ENCODE measurements around the gene RPL23.
A peak's percentile ranks its signal among the peaks of the same experiment; 100 is the strongest.
"Not testable (repeated sequence)": the region's sequence is repeated elsewhere in the genome, so short reads cannot be mapped to it uniquely, and the experiment has no call there.

Gene RPL23

DNA sequence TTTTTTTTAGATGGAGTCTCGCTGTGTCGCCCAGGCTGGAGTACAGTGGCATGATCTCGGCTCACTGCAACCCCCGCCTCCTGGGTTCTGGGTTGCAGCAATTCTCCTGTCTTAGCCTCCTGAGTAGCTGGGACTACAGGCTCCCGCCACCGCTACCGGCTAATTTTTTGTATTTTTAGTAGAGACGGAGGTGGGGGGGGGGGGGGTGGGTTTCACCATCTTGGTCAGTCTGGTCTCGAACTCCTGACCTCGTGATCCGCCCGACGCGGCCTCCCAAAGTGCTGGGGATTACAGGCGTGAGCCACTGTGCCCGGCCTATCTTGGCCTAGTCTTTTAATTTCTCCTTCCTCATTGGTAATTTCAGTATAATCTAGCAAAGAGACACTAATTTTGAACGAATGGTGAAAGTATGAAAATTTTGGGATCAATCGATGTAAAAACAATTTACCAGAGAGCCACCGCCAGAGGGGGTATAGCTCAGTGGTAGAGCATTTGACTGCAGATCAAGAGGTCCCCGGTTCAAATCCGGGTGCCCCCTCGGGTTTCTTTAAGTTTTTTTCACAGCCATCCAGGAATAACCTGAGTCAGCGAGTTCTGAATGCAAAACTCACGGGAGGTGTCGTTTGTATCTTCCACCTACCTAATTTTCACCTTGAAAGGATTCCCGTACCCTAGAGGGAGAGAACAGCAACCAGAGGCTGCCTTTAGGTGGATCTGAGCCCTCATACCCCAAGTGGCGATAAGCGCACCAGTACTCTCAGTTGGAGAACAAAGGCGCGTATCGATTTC is 13.9 kb upstream of the RPL23 start:
- no peak for DNase-seq

DNA sequence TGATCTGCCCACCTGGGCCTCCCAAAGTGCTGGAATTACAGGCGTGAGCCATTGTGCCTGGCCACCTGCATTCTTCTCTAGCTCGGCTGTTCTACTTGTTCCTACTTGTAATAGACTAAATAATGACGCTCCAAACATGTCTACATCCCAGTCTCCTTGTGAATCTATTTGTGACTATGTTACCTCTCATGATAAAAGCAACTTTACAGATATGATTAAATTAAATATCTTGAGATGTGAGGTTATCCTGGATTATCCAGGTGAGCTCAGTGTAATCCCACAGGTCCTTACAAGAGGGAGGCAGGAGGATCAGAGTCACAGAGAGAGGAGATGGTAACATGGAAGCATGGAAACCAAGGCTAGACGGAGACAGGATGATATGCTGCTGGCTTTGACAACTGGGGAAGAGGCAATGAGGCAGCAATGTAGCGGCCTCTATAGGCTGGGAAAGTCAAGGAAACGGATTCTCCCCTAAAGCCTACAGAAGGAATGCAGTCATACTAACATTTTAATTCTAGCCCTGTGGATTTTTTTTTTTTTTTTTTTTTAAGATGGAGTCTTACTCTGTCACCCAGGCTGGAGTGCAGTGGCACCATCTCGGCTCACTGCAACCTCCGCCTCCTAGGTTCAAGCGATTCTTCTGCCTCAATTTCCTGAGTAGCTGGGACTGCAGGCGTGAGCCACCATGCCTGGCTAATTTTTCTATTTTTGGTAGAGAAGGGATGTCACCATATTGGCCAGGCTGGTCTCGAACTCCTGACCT is 11.3 kb upstream of the RPL23 start:
- DNase-seq: no peak

DNA sequence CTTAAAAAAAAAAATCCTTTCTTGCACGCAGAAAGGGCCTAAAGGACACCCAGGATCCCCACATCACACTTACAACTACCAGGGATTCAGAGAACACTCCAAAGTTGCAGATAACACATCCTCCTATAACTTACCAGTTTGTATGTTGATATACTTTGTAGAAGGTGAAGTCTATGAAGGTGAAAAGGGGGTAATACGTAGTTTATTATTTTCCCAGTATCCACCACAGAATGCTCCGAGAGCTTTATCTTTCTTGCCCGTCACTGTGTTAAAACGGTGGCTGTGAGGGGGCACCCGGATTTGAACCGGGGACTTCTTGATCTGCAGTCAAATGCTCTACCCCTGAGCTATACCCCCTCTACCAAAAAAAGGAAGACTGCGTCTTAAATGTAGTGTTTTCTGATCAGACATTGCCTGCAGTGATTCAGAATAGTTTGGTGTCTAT is 7.9 kb upstream of the RPL23 start:
- no peak for DNase-seq

GRCh38 chr17:38857271-38857670 is 3.8 kb upstream of the RPL23 start:
- no peak for DNase-seq

- DNase-seq: not testable (repeated sequence)
Observed at GRCh38 chr17:38855101-38855714, 1.7 kb upstream of the RPL23 start.

- no peak for DNase-seq
Observed at GRCh38 chr17:38852771-38853291, 690 bp downstream of the RPL23 start.

DNA sequence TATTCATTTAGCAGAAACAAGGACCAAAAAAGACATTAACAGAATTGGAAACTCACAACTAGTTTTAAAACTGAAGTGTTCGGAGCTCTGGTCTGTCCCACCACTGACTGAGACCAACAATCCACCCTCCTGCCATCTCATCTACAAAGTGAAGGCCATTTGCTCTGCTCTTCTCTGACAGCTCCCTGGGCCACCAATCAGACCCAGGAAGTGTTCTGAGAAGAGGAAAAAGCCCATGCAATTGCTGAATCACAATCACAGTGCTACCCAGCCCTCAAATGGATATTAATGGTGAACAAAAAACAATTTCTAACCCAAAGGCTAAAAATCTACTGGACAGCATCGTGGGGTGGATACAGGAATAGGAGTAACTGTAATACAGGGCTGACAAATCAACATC is 2.1 kb downstream of the RPL23 start:
- no peak for DNase-seq

GRCh38 chr17:38850374-38850773 is 3.1 kb downstream of the RPL23 start:
- DNase-seq: no peak

DNA sequence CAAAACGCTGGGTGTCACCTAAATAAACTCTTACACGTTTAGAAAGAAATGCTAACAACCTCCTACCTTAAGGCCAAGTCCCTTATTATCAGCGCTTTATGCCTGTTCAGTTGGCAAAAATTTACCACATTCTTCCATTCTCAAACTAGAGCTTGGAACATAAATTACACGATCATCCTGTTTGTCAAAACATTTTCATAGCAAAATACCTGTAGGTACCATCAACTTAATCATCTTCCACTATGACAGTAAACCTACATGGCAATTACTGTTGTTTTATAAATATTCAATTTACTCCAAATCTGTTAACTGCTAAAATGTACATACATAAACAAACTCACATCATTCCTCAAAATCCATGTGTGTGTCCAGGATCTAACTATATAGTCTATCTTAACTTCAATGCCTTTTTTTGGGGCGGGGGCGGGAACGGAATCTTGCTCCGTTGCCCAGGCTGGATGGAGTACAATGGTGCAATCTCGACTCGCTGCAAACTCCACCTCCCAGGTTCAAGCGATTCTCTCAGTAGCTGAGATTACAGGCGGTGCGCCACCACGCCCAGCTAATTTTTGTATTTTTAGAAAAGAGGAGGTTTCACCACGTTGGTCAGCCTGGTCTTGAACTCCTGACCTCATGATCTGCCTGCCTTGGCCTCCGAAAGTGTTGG is 4.4 kb downstream of the RPL23 start:
- no peak for DNase-seq

- no peak for DNase-seq
Observed at GRCh38 chr17:38848557-38848891, 5.0 kb downstream of the RPL23 start.

DNA sequence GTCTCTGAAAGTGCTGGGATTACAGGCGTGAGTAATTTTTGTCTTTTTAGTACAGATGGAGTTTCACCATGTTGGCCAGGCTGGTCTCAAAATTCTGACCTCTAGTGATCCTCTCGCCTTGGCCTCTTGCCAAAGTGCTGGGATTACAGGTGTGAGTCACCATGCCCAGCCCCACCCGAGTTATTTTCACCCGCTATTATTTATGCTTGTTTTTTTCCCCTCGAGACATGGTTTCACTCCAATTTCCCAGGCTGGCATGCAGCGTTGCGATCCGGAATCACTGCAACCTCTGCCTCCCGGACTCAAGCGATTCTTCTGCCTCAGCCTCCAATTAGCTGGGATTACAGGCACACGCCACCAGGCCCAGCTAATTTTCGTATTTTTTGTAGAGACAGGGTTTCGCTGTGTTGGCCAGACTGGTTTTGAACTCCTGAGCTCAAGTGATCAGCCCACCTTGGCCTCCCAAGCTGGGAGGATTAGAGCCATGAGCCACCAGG is 9.2 kb downstream of the RPL23 start:
- no peak for DNase-seq

DNA sequence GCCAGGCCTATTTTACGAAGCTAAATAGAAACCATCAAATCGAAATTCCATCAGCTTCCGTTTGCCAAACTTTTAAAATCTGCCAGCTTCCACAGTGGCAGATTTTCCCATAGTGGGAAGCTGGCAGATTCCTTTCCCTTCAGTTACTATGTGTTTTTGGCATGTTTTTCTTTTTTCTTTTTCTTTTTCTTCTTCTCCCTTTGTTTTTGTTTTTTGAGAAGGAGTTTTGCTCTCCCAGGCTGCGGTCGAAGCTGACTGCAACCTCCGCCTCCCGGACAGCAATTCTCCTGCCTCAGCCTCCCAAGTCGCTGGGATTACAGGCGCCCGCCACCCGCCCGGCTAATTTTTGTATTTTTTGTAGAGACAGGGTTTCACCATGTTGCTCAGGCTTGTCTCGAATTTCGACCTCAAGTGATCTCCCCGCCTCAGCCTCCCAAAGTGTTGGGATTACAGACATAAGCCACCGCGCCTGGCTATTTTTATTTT is 27.7 kb downstream of the RPL23 start:
- DNase-seq: no peak

GRCh38 chr17:38824899-38825761 is 28.4 kb downstream of the RPL23 start, which contains the start of gene CWC25:
CWC25 (minus strand) TSS chr17:38825321; CDS start chr17:38825183, 138 bp downstream.
- DNase-seq: peak; percentile 92

DNA sequence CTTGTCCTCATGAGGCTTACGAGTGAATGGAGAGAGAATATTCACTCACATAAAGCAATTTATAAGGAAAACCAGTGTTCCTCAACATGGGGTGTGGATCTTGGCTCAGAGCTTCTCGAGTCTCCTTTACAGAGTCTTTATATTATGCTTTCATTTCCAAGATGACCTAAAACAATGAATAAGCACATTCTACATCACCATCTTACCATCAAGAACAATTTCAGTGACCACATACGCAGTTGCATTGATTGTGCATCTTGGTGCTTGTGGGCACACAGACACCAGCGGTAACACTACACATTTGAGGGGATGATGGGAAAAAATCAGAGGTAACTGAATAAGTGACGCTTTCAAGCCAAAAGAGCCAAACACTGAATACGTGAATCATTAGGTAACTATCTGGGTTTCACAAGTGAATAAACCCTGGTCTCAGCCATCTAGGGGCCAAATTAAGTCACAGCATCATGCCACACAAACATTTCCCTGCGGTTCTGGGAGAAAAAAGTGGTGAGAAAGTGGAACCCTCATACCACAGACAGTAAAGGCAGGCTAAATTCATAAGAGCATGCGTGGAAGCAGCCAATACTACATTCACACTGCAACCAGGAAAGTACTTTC is 37.8 kb downstream of the RPL23 start:
- DNase-seq: no peak

DNA sequence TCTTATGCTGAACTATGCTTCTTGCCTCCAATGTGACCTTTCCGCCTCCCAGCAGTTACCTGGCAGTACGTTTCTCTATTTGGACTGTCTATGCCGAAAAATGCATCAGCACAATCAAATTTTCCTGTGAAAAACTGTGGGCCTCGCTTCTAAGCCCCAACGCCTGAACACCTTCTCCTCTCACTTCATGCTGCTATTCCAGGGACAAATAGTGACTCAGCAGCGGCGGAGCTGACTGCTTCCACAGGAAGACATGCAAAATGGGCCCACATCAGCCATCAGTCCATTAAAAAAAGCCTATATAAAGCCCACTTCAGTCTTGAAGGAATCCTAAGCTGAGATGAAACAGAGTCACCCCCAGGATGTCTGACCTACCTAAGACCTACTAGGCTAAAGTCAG is 43.7 kb downstream of the RPL23 start:
- DNase-seq: no peak

DNA sequence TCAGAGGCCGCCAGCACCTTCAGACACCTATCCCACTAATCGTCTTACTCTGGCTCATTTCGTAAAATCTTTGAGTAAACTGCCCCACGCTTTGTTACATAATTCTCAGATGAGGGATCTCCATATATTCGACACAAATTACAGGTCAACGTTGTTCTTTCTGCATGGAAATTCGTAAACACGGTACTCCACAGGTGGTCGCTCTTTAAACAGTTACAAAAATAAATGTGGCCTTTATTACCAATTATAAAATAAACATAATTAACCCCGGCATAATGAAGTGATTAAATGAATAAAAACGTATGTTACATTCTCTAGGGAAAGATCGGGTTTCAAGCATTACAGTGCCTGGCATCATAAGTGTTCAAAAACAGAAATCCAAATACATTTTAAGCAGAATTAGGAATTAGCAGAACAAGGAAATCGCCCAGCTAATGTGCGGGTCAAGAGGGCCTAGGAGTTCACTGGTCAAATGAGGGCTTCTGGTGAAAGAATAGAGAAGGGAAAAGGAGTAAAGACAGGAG is 53.2 kb downstream of the RPL23 start:
- no peak for DNase-seq

DNA sequence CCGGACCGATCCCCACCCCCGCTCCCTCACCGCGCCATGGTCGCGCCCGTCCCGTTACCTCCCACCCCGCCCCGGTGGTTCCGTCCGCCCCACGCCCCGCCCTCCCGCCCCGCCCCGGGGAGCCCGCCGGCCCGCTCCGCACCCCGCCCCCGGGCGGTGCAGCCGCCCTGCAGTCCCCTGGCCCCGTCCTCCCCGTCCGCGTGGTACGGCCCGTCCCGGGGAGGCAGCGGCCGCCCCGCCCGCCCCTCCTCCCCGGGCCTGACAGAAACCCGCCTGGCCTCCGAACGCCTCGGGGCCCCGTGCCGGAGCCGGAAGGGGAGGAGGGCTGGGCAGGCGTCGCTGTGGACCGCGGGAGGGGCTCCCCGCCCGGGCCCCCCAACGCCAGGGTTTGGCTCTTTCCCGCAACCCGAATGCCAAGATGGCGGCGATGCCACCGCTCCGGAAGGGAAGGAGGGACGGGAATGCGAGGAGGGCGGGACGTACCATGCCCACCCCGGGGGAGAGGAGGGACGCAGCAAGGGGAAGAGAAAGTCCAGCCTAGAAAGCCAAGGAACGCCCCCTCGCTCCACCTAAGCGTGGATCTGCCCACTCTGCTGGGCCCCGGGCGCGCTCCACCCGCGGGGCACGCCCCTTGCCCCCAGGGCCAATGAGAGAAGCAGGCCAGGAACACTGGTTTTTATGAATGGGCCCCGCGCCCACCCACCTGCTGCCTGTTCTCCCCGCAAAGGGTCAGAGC is 53.9 kb downstream of the RPL23 start, which contains the start of gene PIP4K2B:
Gene PIP4K2B (minus strand): TSS at position 56 of the 736 bp plus-strand sequence. CDS start 132 bp downstream, outside the sequence.
- DNase-seq: peak; percentile 90

- no peak for DNase-seq
Observed at GRCh38 chr17:38798614-38799500, 54.7 kb downstream of the RPL23 start.

All from GOT3 (cell line).